Endothelial cell of umbilical vein (primary cell): ENCODE measurements around the gene LUC7L. TPM values are rescaled to one million over a fixed set of nuclear protein-coding genes. Genes with fewer than 3 reads are reported as not detected.
A peak's percentile ranks its signal among the peaks of the same experiment; 100 is the strongest.

Experiments
- BruUV-seq: library from RNA; stranded (reverse); fragments of 400-500 nt; replicated peaks from 2 replicates; lab custom pipeline; 2021; lab: Mats Ljungman, UMichigan
- CTCF ChIA-PET: fragments of 300-600, 350-600 bp; sonication (Branson Sonifier 250); formaldehyde crosslinking; loops from one replicate; lab custom pipeline; 2021; ENCODE audit warnings: antibody characterized with exemption, inconsistent platforms; lab: Charles Lee
- POLR2A ChIA-PET: fragments of 300-600, 350-600 bp; sonication (Branson Sonifier 250); formaldehyde crosslinking; loops from one replicate; lab custom pipeline; 2021; ENCODE audit warnings: antibody characterized with exemption, inconsistent platforms; lab: Charles Lee
- DNase-seq: peaks from one replicate; pipeline ENCODE4 v3.0.0-alpha.2; 2011; ENCODE audit warnings: low read depth, low spot score
- FAIRE-seq: peaks from 2 replicates; lab custom pipeline; 2011; peaks lifted over from hg19 to GRCh38; lab: Jason Lieb, UNC
- H2AFZ ChIP-seq: 2 replicates; pipeline ENCODE4 v1.6.0; 2012; ENCODE audit warnings: low read depth, low read length, control low read depth, inconsistent platforms
- H3K27ac ChIP-seq: 2 replicates; pipeline ENCODE4 v1.5.1; 2011; ENCODE audit warnings: low read depth, mild to moderate bottlenecking, control low read depth, low read length, moderate library complexity; ENCODE audit not compliant: insufficient read depth
- H3K27me3 ChIP-seq, 2 experiments: 2 replicates each; pipeline versions ENCODE4 v1.6.0 to v1.6.1; 2011; ENCODE audit warnings: low read length in 2 of 2, mixed read lengths in 1 of 2; ENCODE audit not compliant: control insufficient read depth in 2 of 2, insufficient read depth in 2 of 2
- H3K36me3 ChIP-seq, 2 experiments: 2 replicates in 1 of 2; 3 replicates in 1 of 2; pipeline ENCODE4 v1.5.1; 2011; ENCODE audit warnings: low read length in 2 of 2, mild to moderate bottlenecking in 1 of 2, moderate library complexity in 1 of 2; ENCODE audit not compliant: control insufficient read depth in 2 of 2, insufficient read depth in 2 of 2; ENCODE audit errors: extremely low read depth in 1 of 2
- H3K4me1 ChIP-seq: 3 replicates; pipeline ENCODE4 v1.5.1; 2011; ENCODE audit warnings: mild to moderate bottlenecking, low read length; ENCODE audit not compliant: control insufficient read depth, insufficient read depth; ENCODE audit errors: extremely low read depth
- H3K4me2 ChIP-seq: 2 replicates; pipeline ENCODE4 v1.6.1; 2011; ENCODE audit warnings: low read length, control low read depth, mixed read lengths; ENCODE audit not compliant: insufficient read depth
- H3K4me3 ChIP-seq, 3 experiments: fragments of 200-600 bp in 1 of 3; sonication (generic), shearing (Covaris generic) in 1 of 3; replicated peaks in 1 of 3; 2 replicates each; pipeline ENCODE4 v1.5.1; 2011 to 2016; ENCODE audit warnings: control low read depth in 3 of 3, low read length in 3 of 3, mild to moderate bottlenecking in 2 of 3, inconsistent platforms in 1 of 3, low read depth in 1 of 3, moderate library complexity in 1 of 3; ENCODE audit not compliant: insufficient read depth in 1 of 3
- H3K79me2 ChIP-seq: 2 replicates; pipeline ENCODE4 v1.6.0; 2012; ENCODE audit warnings: low read length, inconsistent platforms; ENCODE audit not compliant: control insufficient read depth, insufficient read depth
- H3K9ac ChIP-seq: replicated peaks from 2 replicates; pipeline ENCODE3; 2011; ENCODE audit warnings: low read length, control low read depth; ENCODE audit not compliant: insufficient read depth; ENCODE audit errors: extremely low read depth
- H3K9me1 ChIP-seq: replicated peaks from 3 replicates; pipeline ENCODE4 v1.6.0; 2011; ENCODE audit warnings: mild to moderate bottlenecking, low read length; ENCODE audit not compliant: control insufficient read depth, insufficient read depth; ENCODE audit errors: extremely low read depth
- H3K9me3 ChIP-seq: replicated peaks from 2 replicates; pipeline ENCODE4 v1.5.1; 2012; ENCODE audit warnings: low read length, inconsistent platforms; ENCODE audit not compliant: control insufficient read depth, insufficient read depth
- H4K20me1 ChIP-seq: replicated peaks from 2 replicates; pipeline ENCODE3; 2011; ENCODE audit warnings: mild to moderate bottlenecking, low read length; ENCODE audit not compliant: control insufficient read depth, insufficient read depth; ENCODE audit errors: extremely low read depth
- CTCF ChIP-seq, 2 donors: IDR thresholded peaks; 1 replicate in 1 of 2; 2 replicates in 1 of 2; pipeline ENCODE4 v1.5.1; 2011; ENCODE audit warnings: low read length in 2 of 2, mild to moderate bottlenecking in 2 of 2, moderate library complexity in 2 of 2, control low read depth in 1 of 2, inconsistent platforms in 1 of 2, low read depth in 1 of 2; ENCODE audit not compliant: insufficient read depth in 1 of 2; ENCODE audit errors: extremely low read depth in 1 of 2
- EZH2 ChIP-seq: IDR thresholded peaks from 2 replicates; pipeline ENCODE4 v1.6.1; 2012; ENCODE audit warnings: borderline replicate concordance, low read depth, mild to moderate bottlenecking, moderate library complexity, low read length, inconsistent platforms; ENCODE audit not compliant: severe bottlenecking
- FOS ChIP-seq: IDR thresholded peaks from 2 replicates; pipeline ENCODE4 v1.6.1; 2011; ENCODE audit warnings: mild to moderate bottlenecking, low read length, moderate library complexity, borderline replicate concordance; ENCODE audit not compliant: insufficient read depth
- GATA2 ChIP-seq: IDR thresholded peaks from 2 replicates; pipeline ENCODE4 v1.7.0; 2011; ENCODE audit warnings: low read depth, mild to moderate bottlenecking, moderate library complexity, mixed read lengths, low read length; ENCODE audit not compliant: insufficient read length, insufficient read depth
- JUN ChIP-seq: IDR thresholded peaks from 2 replicates; pipeline ENCODE4 v1.6.1; 2011; ENCODE audit warnings: borderline replicate concordance, low read depth; ENCODE audit not compliant: insufficient read length, insufficient read depth
- MAX ChIP-seq: IDR thresholded peaks from 2 replicates; pipeline ENCODE4 v1.6.1; 2011; ENCODE audit not compliant: insufficient read depth, insufficient read length
- MYC ChIP-seq: IDR thresholded peaks from one replicate; pipeline ENCODE4 v1.6.1; 2011; ENCODE audit warnings: mild to moderate bottlenecking, low read depth, low read length
- POLR2A ChIP-seq: IDR thresholded peaks from 2 replicates; pipeline ENCODE4 v1.6.1; 2012; ENCODE audit warnings: low read depth, mild to moderate bottlenecking, control low read depth, low read length
- POLR2AphosphoS5 ChIP-seq: IDR thresholded peaks from 2 replicates; pipeline ENCODE4 v1.6.1; 2012; ENCODE audit warnings: low read depth, mild to moderate bottlenecking, control low read depth, low read length, moderate library complexity; ENCODE audit not compliant: insufficient read depth
- dilution Hi-C: fragments of 300-500 bp; cut with MboI; formaldehyde crosslinking; loops from one replicate; pipeline ENCODE4 v1.15.0; 2019; ENCODE audit warnings: low sequenced_read_pairs; ENCODE audit not compliant: extremely low pct_ligation_motif_present
- intact Hi-C: fragments of 100-400 bp; cut with micrococcal nuclease; formaldehyde crosslinking; loops from one replicate; pipeline ENCODE4 v1.10.0; 2022
- polyA plus RNA-seq, 4 experiments: library from polyadenylated mRNA; depleted of rRNA in 3 of 4; stranded (reverse) in 3 of 4; unstranded in 1 of 4; fragments of >200 nt; gene quantifications; 2 replicates each; pipeline versions ENCODE4 v1.2.1 to v1.2.3, GENCODE V29; 2011 to 2012; ENCODE audit warnings: missing spikeins in 1 of 4
- total RNA-seq: library from RNA; stranded (reverse); gene quantifications from 2 replicates; pipeline ENCODE4 v1.2.3, GENCODE V29; 2021

Gene LUC7L
- total and polyA plus RNA-seq, 2 donors (not counting 3 experiments of a cell fraction or from before 2014, with no cell fraction given), result 75.4 to 94.7 TPM

- no TSS peak for BruUV-seq
- H2AFZ ChIP-seq, result peak overlapping the region; percentile 83
- ChIA-PET CTCF (interaction anchor here (0.7 to 1.0 kb wide), 2 partner anchors 10 to 1667 kb away, joined by 3 to 4 read pairs; no protein-coding TSS in a partner anchor), POLR2A (no interaction called here)
- H3K27ac ChIP-seq, result peak overlapping the region; percentile 59
- H3K4me1 ChIP-seq, result peaks cover 12% of the 10 kb centered on the region
- dilution Hi-C loops (no loop called here), intact Hi-C loops (no loop called here)
- no peaks in the 10 kb centered on the region for H3K79me2 ChIP-seq
- H3K27me3 ChIP-seq, result no peaks in the 10 kb centered on the region
- no peak for TF ChIP-seq POLR2A
- no peak for TF ChIP-seq GATA2
- TF ChIP-seq JUN, result no peak
- no peak for TF ChIP-seq EZH2
- no peak for TF ChIP-seq MAX
- no peak for TF ChIP-seq MYC
- no peak for TF ChIP-seq POLR2AphosphoS5
- TF ChIP-seq FOS, result no peak
- TF ChIP-seq CTCF (IDR thresholded peaks at IDR 0.05; ENCODE audit: extremely low read depth in 1 of 2, insufficient read depth in 1 of 2, low read depth in 1 of 2, low read length in 2 of 2), result no peak
- H3K4me3 ChIP-seq, result peak overlapping the region in 1 of 3 experiments; percentile 32
- no peaks in the 10 kb centered on the region for H3K9me3 ChIP-seq
- peak; percentile 72 for FAIRE-seq
- H3K9me1 ChIP-seq, result no peaks in the 10 kb centered on the region
- peak overlapping the region; percentile 89 for H3K4me2 ChIP-seq
- DNase-seq, result peak; percentile 53
- peak overlapping the region; percentile 40 for H3K9ac ChIP-seq
- H3K36me3 ChIP-seq, result peaks cover 0 to 2% of the 10 kb centered on the region in 2 experiments
- no peaks in the 10 kb centered on the region for H4K20me1 ChIP-seq
Observed at GRCh38 chr16:252366-253337, 23.4 kb upstream of the LUC7L start.
